GM06990 (cell line): ENCODE measurements around the gene SLC12A5.

Experiments
- DNase-seq: peaks from one replicate; pipeline ENCODE4 v3.0.0-alpha.2; 2011; ENCODE audit not compliant: insufficient read length; ENCODE audit errors: extremely low read depth
- H3K27me3 ChIP-seq: replicated peaks from 2 replicates; pipeline ENCODE4 v1.6.0; 2011; ENCODE audit warnings: low read length; ENCODE audit not compliant: control insufficient read depth, insufficient read depth
- H3K36me3 ChIP-seq: 2 replicates; pipeline ENCODE4 v1.5.1; 2011; ENCODE audit warnings: low read length; ENCODE audit not compliant: control insufficient read depth, insufficient read depth
- H3K4me3 ChIP-seq: replicated peaks from 2 replicates; pipeline ENCODE4 v1.5.1; 2011; ENCODE audit warnings: low read depth, mild to moderate bottlenecking, control low read depth, low read length
- CTCF ChIP-seq: IDR thresholded peaks from 2 replicates; pipeline ENCODE4 v1.5.1; 2011; ENCODE audit warnings: low read length, control low read depth, mild to moderate bottlenecking, inconsistent platforms; ENCODE audit not compliant: insufficient read depth, poor library complexity, severe bottlenecking

SLC12A5 gene

DNA sequence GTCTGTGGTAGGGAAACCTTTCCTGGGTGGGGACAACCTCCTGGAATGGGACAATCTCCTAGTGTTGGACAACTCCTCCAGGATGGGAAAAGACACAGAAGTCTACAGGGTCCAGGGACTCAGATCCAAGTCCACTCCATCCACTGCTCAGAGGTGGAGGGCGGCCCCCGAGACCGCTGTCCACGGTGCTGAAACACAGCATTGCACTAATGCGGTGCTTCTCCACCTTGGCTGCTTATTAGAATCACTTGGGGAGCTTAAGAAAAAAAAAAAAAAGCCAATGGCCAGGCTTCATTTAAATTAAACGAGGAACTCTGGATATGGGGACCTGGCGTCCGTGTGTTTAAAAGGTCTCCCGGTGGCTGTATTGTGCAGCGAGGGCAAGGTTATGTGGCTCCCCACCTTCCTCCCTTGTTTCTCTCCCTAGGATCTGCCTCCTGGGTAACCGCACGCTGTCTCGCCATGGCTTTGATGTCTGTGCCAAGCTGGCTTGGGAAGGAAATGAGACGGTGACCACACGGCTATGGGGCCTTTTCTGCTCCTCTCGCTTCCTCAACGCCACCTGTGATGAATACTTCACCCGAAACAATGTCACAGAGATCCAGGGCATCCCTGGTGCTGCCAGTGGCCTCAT is 12.0 kb downstream of the SLC12A5 start:
- no peak for DNase-seq
- H3K27me3 ChIP-seq, result 0 out of 2 replicates have a peak, but pooled peaks cover 1% of the 10 kb centered on the region

GRCh38 chr20:46043556-46043955 is 14.5 kb downstream of the SLC12A5 start:
- peaks cover 3% of the 10 kb centered on the region for H3K27me3 ChIP-seq

More for the DNA sequence above, 12.0 kb downstream of the SLC12A5 start:
- no peaks in the 10 kb centered on the region for H3K36me3 ChIP-seq
- no peak overlapping the region for H3K4me3 ChIP-seq
- no peak for TF ChIP-seq CTCF

DNA sequence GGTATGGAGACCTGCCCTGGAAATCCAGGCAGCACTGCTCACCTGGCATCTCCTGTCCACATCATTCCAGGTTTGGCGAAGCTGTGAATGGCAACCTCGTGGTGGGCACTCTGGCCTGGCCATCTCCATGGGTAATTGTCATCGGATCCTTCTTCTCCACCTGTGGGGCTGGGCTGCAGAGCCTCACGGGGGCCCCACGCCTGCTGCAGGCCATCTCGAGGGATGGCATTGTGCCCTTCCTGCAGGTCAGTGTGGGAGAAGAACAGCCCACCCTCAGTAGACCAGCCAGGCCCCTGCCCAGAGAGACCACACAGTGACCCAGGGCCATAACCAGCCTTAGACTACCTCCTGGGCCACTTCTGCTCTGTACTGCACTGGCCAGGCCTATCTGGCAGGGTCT is 15.9 kb downstream of the SLC12A5 start:
- no peak for DNase-seq
- TF ChIP-seq CTCF, result no peak
- no peak overlapping the region for H3K4me3 ChIP-seq
- H3K27me3 ChIP-seq, result peaks cover 3% of the 10 kb centered on the region
- H3K36me3 ChIP-seq, result no peaks in the 10 kb centered on the region

More at GRCh38 chr20:46043556-46043955, 14.5 kb downstream of the SLC12A5 start:
- TF ChIP-seq CTCF, result no peak
- no peak for DNase-seq
- no peaks in the 10 kb centered on the region for H3K36me3 ChIP-seq
- no peak overlapping the region for H3K4me3 ChIP-seq

DNA sequence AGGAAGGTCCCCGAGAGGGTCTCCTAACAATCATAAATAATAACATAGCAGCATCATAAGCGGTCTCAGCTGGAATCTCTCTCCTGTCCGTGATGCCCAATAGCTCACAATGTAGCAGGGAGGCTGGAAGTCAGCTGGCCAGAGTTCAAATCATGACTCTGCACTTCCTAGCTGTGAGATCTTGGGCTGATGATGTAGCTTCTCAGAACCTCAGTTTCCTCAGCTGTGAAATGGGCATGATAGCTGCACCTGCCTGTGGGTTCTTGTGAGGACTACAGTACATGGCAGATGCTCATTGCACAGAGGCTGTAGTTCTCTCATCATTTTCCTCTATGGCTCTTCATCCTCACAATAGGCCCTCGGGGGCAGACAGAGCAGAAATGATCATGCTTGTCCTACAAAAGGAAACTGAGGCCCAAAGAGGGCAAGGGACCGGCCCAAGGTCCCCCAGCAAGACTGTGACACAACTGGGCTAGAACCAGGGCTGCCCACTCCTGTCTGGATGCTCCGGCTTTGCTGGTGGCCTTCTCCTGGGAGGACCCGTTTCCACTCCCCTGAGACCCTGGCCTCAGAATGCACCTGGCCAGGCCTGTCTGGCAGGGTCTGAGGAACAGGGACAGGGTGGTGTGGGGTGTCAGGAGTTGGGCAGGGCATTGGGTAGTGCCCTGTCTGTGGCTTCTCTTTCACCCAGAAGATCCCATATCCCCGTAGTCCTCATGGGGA is 17.7 kb downstream of the SLC12A5 start:
- DNase-seq, result no peak
- Histone ChIP-seq H3K36me3 (no peaks in the 10 kb centered on the region), H3K27me3 (peaks cover 3% of the 10 kb centered on the region), H3K4me3 (no peak overlapping the region)
- no peak for TF ChIP-seq CTCF

DNA sequence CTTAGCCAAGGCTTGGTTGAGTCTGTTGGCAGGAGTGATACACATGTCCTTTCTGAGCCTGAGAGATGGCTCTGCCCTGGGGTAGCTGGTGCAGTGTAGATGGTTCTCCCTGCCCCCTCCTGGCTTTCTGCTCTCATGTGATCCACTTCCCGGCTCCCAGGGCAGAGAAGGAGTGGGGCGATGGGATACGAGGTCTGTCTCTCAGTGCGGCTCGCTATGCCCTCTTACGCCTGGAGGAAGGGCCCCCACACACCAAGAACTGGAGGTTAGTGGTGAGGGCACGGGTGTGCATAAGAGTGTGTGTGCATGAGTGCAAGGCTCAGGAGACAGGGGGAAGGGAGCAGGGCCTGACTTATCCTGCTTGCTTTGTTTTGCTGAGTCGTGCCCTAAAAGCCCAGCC is 18.8 kb downstream of the SLC12A5 start:
- Histone ChIP-seq H3K4me3 (no peak overlapping the region), H3K27me3 (peaks cover 3% of the 10 kb centered on the region), H3K36me3 (no peaks in the 10 kb centered on the region)
- no peak for TF ChIP-seq CTCF
- DNase-seq, result no peak
